ENCODE results near the gene PHF1. TPM values are rescaled to one million over a fixed set of nuclear protein-coding genes. Genes with fewer than 3 reads are reported as not detected.

The PHF1 gene
- total RNA-seq, 4 donors from 2014 or later, result 63.3 to 101 (median 83.3) TPM

- Histone ChIP-seq H3K27ac (peak overlapping the region in 3 of 4 donors; percentile 92 to 98 (median 97)), H3K9me3 (no peaks in the 10 kb centered on the region), H3K36me3 (peaks cover 0 to 44% (median 16%) of the 10 kb centered on the region in 3 donors), H3K4me3 (peak overlapping the region; percentile 64 to 84 (median 77)), H3K4me1 (peaks cover 0 to 79% (median 32%) of the 10 kb centered on the region in 4 donors), H3K27me3 (no peaks in the 10 kb centered on the region)
- no peak for TF ChIP-seq POLR2A (IDR thresholded peaks at IDR 0.05)
- no peak for TF ChIP-seq CTCF (IDR thresholded peaks at IDR 0.05)
- no peak for TF ChIP-seq EP300 (IDR thresholded peaks at IDR 0.05)
- 43 to 47% methylated on average over 12 of the region's 12 CpGs for WGBS, 2 donors
- DNase-seq (ENCODE audit: low spot score in 2 of 2), result no peak
These were observed 5.7 kb downstream of the PHF1 start for GRCh38 chr6:33416386-33417127.

DNA sequence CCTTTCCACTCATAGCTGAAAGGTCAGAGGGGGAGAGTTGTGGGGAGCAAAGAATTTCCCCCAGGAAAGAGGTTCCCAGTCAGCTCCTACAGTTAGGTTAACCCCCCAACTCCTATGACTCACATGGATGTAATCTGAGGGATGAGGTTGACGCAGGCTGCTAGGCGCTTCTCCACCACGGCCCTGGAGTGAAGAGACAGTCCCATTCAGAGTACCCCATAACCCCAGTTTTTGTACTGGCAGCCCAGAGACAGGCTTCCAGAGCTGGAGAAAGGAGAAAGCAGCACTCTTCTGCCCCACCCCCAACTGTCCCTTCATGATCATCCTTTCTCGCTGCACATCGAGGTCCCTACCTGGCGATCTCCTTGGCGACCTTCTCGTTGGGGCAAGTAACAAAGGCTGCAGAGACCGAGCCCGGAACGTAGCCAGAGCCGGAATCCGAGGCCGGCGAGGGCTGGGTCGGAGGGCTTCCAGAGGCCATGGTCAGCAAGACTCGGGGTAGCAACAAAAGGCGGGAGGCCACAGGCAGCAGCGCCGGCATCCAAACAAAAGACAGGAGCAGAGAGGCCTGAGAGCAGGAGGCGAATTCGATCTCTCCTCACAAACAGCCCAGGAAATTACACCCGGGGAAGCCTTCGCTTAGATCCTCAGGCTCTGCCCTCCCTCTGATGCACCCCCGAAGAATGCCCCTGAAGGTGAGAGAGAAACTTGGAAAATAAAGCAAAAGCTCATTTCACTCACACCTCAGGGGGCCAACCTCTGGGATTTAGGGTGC is 6.5 kb downstream of the PHF1 start:
- Histone ChIP-seq H3K27ac (peak overlapping the region; percentile 92 to 98 (median 97)), H3K9me3 (no peaks in the 10 kb centered on the region), H3K4me1 (peaks cover 0 to 71% (median 25%) of the 10 kb centered on the region in 4 donors), H3K27me3 (no peaks in the 10 kb centered on the region), H3K4me3 (peak overlapping the region; percentile 64 to 84 (median 77)), H3K36me3 (peaks cover 0 to 42% (median 16%) of the 10 kb centered on the region in 3 donors)
- no peak for TF ChIP-seq EP300 (IDR thresholded peaks at IDR 0.05)
- TF ChIP-seq CTCF (IDR thresholded peaks at IDR 0.05), result no peak
- no peak for TF ChIP-seq POLR2A (IDR thresholded peaks at IDR 0.05)
- DNase-seq (ENCODE audit: low spot score in 2 of 2), result no peak
- WGBS, 2 donors, result 1% methylated on average over 22 to 25 of the region's 25 CpGs

- Histone ChIP-seq H3K4me3 (peak within 1 kb of the TSS; percentile 64 to 84 (median 77)), H3K9me3 (no peaks in the 10 kb centered on the region), H3K27me3 (no peaks in the 10 kb centered on the region), H3K4me1 (peaks cover 0 to 64% (median 23%) of the 10 kb centered on the region in 4 donors), H3K36me3 (peaks cover 0 to 34% (median 10%) of the 10 kb centered on the region in 3 donors), H3K27ac (peak within 1 kb of the TSS; percentile 97 to 98 (median 97))
- 1 to 2% methylated on average over 39 to 47 of the region's 51 CpGs for WGBS, 2 donors
- TF ChIP-seq CTCF (IDR thresholded peaks at IDR 0.05), result peak; percentile 34 to 78 (median 54)
- TF ChIP-seq EP300 (IDR thresholded peaks at IDR 0.05), result peak; percentile 97 to 98
- TF ChIP-seq POLR2A (IDR thresholded peaks at IDR 0.05), result peak; percentile 76 to 89
- DNase-seq (ENCODE audit: low spot score in 2 of 2), result peak; percentile 96 to 98
These were observed 7.3 kb downstream of the PHF1 start, which contains the start of gene CUTA for GRCh38 chr6:33417903-33418689. CUTA (minus strand) TSS chr6:33418107; CDS start chr6:33418000, 107 bp downstream.

GRCh38 chr6:33418690-33419291 is 8.0 kb downstream of the PHF1 start:
- DNase-seq (ENCODE audit: low spot score in 2 of 2), result no peak
- Histone ChIP-seq H3K4me1 (peaks cover 0 to 61% (median 23%) of the 10 kb centered on the region in 4 donors), H3K36me3 (peaks cover 0 to 27% (median 7%) of the 10 kb centered on the region in 3 donors), H3K9me3 (no peaks in the 10 kb centered on the region), H3K27ac (peak overlapping the region; percentile 97 to 98 (median 97)), H3K4me3 (peak overlapping the region; percentile 22 to 80 (median 61)), H3K27me3 (no peaks in the 10 kb centered on the region)
- 28 to 30% methylated on average over 8 of the region's 8 CpGs for WGBS, 2 donors
- TF ChIP-seq POLR2A (IDR thresholded peaks at IDR 0.05) (no peak), CTCF (IDR thresholded peaks at IDR 0.05) (no peak), EP300 (IDR thresholded peaks at IDR 0.05) (no peak)

Data from tibial nerve (tissue), 4 donors.